Thyroid gland (tissue), 4 donors: ENCODE results near the gene MAGEB16.

Experiments
- POLR2A ChIP-seq, 2 donors: fragments of 450-650 bp; IDR thresholded peaks; one replicate each; pipeline ENCODE4 v1.6.1; 2017; ENCODE audit warnings: antibody characterized with exemption in 2 of 2, mild to moderate bottlenecking in 2 of 2, moderate library complexity in 1 of 2
- TF ChIP-seq, protein P1 (sequence below), 6 experiments: fragments of 200-600 bp in 3 of 6; fragments of 450-650 bp in 3 of 6; sonication (generic) in 3 of 6; IDR thresholded peaks; one replicate each; pipeline ENCODE4 v1.5.1; 2016 to 2019; ENCODE audit warnings: antibody characterized with exemption in 6 of 6, mild to moderate bottlenecking in 2 of 6, inconsistent platforms in 1 of 6, moderate library complexity in 1 of 6

DNA sequence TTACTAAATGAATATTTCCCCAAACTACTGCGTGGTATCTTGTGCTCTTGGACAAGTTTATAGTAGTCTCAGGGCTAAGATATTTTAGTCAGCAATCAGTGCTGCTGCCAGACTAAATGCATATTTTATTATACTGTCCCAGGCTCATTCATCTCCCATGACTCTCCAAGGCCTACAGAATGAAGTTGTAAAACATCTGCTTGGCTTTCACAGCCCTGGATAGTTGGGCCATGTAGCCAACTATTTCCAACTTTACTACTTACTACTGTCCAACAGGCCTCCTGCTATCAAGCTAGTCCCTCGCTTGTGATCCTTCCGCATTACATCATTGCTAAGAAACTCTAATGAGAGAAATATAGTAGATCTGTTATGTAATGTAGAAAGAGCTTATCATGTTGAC lies 31.4 kb downstream of the MAGEB16 start:
- TF ChIP-seq, protein P1, sequence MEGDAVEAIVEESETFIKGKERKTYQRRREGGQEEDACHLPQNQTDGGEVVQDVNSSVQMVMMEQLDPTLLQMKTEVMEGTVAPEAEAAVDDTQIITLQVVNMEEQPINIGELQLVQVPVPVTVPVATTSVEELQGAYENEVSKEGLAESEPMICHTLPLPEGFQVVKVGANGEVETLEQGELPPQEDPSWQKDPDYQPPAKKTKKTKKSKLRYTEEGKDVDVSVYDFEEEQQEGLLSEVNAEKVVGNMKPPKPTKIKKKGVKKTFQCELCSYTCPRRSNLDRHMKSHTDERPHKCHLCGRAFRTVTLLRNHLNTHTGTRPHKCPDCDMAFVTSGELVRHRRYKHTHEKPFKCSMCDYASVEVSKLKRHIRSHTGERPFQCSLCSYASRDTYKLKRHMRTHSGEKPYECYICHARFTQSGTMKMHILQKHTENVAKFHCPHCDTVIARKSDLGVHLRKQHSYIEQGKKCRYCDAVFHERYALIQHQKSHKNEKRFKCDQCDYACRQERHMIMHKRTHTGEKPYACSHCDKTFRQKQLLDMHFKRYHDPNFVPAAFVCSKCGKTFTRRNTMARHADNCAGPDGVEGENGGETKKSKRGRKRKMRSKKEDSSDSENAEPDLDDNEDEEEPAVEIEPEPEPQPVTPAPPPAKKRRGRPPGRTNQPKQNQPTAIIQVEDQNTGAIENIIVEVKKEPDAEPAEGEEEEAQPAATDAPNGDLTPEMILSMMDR (IDR thresholded peaks at IDR 0.05): no peak
- TF ChIP-seq POLR2A (IDR thresholded peaks at IDR 0.05): no peak
